ENCODE data around the gene PNMA6A.
"Not testable (repeated sequence)": the region's sequence is repeated elsewhere in the genome, so short reads cannot be mapped to it uniquely, and the experiment has no call there.

Gene PNMA6A

DNA sequence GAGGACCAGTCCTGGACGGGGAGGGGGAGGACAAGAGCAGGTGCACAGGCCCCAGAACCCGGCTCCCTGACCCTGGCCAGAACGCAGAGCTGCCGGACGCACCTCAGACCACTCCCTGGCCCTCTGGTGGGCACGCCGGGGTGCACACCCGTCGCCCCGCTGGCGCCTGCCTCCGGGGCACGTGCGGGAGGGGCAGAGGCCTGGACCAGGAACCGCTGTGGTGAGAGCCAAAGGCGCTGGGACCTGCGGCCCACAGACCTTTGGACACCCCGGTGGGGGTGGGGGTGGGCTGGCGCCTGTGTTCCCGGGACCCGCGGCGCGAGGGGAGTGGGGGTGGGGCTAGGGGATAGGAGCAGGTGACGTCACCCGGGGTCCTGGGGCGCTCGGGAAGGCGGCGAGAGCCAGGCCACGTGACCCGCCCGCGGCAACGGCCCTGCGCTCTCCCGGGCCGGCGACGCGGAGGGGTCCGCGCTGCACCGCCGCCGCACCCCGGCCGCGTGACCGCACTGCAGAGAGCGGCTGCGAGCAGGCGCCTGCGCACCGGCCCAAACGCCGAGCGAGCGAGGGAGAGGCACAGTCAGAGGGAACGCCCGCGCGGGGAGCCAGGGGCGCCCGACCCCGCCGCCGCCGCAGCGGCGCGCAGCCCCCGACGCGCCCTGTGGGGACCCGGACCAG lies at the start of gene PNMA6A:
PNMA6A (plus strand) TSS at position 546 of the 675 bp plus-strand sequence. CDS start 609 bp downstream, outside the sequence.
- DNase-seq: not testable (repeated sequence)

DNA sequence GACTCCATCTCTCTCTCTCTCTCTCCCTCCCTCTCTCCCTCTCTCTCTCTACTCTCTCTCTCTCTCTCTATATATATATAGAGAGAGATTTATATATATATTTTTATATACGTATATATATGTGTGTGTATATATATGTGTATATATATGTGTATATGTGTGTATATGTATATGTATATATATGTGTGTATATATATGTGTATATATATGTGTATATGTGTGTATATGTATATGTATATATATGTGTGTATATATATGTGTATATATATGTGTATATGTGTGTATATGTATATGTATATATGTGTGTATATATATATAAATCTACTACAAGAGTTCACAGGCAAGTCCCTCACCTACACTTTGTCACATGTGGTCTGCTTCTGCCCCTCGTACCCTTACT lies 45.8 kb upstream of the PNMA6A start:
- DNase-seq: not testable (repeated sequence)

DNA sequence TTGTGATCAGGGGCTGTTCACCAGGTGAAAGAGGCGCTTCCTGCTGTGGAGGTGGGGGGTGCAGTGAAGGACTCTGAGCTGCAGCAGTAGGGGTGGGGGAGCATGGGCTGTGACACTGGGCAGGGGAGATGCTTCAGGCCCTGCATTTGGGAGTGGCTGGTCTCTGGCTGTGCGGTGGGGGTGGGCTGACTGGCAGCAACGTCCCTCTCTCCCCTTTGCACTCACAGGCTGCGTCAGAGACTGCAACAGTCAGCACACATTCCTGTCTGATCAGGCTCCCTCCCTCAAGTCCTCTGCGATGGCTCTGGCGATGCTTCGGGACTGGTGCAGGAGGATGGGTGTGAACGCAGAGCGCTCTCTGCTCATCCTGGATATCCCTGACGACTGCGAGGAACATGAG lies 43.8 kb upstream of the PNMA6A start:
- DNase-seq: not testable (repeated sequence)

DNA sequence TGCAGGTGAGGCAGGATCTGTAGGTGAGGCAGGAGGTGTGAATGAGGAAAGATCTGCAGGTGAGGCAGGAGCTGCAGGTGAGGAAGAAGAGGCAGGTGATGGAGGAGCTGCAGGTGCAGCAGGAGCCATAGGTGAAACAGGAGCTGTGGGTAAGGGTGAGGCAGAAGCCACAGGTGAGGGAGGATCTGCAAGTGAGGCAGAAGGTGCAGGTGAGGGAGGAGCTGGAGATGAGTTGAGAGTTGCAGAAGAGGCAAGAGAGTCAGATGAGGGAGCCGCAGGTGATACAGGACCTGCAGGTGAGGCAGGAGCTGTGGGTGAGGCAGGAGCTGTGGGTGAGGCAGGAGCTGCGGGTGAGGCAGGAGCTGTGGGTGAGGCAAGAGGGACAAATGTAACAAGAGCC lies 43.1 kb upstream of the PNMA6A start:
- no peak for DNase-seq

DNA sequence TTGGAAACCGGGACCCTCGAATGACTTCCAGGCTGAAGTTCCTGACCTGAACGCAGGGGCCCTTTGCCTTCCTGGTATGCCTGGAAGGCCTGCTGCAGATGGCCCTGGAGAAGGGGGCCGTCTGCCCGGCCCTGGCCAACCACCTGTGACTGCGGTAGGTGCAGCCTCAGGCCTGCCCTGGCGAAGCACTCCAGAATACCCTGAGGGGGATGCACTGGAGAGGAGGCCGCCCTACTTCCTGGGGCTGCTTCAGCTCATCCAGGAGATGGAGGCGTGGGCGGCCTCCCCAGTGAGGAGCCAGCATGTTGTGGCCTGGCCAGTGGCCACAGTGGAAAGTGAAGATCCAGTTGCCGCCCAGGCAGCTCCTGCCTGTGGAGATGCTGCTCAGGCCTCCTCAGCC lies 42.4 kb upstream of the PNMA6A start:
- DNase-seq: no peak

DNA sequence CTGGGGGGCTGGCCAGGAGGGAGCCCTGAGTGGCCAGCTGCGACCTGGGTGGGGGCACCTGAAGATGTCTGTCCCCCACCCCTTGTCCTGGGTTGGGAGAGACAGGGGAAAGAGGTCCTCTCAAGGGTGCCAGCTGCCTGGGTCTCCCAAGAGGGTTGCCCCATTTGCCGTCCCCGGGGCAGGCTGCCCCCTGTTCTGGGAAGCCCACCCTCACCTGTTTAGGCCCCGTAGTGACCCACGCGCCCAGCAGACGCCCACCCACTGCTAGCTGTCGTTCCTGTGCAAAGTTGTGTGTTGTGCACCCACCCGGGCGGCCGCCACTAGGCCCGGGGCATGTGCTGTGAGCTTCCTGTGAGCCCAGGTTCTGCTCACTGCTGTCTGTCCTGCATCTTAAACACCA lies 41.5 kb upstream of the PNMA6A start:
- no peak for DNase-seq

DNA sequence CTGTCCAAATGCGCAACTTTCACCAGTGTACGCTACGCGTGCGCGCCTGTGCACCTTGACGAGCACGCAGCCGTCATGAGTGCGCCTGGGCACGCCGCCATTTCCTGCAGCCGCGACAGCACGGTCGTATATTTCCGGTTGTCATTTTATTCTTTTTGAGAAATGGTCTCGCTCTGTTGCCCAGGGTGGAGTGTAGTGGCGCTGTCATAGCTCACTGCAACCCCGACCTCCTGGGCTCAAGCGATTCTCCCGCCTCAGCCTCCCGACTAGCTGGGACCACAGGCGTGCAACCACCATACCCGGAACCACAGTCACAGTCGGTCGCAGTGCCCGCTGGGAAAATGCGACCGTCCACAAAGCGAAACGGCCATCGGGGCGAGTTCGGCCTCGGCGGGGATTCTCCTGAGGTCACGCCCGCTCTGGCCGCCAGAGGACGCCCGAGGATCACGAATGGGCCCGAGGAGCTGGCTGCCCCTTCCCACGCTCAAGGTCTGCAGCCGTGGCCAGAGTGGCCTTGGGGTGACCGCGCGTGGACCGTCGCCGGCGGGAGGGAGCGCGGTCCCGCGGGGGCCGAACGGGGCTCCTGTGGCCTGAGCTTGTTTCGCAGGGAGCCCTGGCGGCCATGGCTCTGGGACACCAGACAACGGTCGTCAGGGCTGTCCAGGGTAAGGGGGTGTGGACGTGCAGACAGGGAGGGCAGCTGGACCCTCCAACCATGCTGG lies 39.7 kb upstream of the PNMA6A start:
- DNase-seq: peak; percentile 21 to 59

DNA sequence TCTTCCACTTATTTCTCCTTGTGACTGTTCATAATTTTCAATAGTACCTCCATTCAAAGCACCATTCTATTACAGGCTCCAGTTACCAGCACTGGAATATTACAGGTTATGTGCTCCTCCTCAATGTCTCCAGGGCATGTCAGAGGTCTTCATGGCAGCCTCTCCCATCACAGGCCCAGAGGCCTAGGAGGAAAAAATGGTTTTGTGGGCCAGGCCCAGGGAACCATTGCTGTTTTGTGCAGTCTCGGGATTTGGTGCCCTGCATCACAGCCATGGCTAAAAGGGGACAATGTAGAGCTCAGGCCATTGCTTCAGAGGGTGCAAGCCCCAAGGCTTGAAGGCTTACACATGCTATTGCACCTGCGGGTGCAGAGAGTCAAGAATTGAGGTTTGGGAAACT lies 23.2 kb upstream of the PNMA6A start:
- DNase-seq: no peak

DNA sequence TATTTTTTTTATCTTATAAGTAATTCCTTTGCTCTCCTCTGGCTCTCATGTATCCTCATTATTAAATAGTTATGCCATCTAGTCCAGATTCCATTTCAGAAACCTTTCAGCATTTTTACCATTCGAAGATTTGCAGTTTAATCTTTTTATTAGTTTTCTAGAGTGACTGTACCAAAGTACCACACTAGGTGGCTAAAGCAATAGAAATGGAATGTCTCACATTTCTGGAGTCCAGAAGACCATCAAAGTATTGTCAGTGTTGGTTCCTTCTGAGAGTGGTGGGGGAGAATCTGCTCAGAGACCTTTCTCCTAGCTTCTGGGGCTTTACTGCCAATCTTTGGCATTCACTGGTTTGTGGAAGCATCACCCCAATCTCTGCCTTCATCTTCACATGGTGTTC lies 19.7 kb upstream of the PNMA6A start:
- peak in 1 of 2 experiments; percentile 1 for DNase-seq

DNA sequence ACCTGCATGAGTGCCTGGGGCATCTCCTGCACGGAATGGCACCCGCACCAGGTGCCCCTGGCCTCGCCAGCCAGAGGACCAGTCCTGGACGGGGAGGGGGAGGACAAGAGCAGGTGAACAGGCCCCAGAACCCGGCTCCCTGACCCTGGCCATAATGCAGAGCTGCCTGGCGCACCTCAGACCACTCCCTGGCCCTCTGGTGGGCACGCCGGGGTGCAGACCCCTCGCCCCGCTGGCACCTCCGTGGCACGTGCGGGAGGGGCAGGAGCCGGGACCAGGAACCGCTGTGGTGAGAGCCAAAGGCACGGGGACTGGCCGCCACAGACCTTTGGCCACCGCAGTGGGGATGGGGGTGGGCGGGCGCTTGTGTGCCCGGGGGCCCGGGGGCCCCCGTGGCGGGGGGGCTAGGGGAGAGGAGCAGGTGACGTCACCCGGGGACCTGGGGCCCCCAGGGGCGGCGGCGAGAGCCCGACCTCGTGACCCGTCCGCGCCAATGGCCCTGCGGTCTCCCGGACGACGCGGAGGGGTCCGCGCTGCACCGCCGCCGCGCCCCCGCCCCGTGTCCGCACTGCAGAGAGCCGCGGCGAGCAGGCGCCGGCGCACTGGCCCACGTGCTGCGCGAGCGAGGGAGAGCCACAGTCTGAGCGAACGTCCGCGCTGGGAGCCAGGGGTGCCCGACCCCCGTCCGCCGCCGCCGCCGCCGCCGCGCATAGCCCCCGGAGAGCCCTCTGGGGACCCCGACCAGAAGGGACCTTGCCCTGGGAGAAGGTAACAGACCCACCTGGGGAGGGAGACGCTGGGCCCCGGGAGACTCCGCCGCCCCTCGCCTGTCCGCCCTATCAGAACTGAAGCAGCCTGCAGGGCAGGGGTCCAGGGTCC lies 16.1 kb upstream of the PNMA6A start, which contains the start of gene PNMA3:
PNMA3 (plus strand) TSS at position 600 of the 879 bp plus-strand sequence. CDS start 586 bp downstream, outside the sequence.
- DNase-seq: no peak

DNA sequence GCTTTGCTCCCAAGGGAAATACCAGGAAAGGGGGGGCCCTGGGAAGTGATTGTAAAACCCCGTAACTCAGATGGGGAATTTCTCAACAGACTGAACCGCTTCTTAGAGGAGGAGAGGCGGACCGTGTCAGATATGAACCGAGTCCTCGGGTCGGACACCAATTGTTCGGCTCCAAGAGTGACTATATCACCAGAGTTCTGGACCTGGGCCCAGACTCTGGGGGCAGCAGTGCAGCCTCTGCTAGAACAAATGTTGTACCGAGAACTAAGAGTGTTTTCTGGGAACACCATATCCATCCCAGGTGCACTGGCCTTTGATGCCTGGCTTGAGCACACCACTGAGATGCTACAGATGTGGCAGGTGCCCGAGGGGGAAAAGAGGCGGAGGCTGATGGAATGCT lies 15.0 kb upstream of the PNMA6A start:
- no peak for DNase-seq

DNA sequence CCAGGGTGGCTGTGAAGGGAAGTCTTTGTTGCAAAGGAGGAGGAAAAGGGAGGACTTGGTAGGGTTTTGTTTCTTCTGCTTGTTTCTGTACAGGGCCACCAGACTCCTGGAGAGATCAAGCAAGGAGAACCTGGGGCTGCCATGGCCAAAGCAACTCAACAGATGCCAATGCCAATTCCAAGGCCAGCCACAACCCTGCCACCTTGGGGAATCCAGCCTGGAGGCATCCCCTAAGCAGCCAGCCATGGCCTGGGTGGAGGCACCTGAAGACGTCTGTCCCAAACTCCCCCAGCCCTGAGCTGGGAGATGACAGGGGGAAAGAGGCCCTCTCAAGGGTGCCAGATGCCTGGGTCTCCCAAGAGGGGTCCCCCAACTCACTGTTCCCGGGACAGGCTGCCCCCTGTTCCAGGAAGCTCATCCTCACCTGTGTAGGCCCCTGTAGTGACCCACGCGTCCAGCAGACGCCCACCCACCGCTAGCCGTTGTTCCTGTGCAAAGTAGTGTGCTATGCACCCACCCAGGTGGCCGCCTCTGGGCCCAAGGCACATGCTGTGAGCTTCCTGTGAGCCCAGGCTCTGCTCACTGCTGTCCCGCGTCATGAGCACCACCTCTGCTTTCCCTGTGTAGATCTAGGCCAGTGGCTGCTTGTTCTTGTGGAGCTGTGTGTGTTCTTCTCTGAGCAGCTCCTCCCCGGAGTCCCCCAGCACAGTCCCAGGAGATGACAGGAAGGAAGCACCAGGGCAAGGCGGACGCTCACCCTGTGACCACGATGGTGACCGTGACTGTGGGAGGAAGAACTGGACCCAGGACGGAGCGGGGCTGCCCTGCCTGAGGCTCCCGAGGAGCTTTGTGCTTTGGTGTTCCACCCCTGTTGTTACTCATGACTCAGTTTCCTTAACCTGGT lies 12.8 kb upstream of the PNMA6A start:
- DNase-seq: no peak

DNA sequence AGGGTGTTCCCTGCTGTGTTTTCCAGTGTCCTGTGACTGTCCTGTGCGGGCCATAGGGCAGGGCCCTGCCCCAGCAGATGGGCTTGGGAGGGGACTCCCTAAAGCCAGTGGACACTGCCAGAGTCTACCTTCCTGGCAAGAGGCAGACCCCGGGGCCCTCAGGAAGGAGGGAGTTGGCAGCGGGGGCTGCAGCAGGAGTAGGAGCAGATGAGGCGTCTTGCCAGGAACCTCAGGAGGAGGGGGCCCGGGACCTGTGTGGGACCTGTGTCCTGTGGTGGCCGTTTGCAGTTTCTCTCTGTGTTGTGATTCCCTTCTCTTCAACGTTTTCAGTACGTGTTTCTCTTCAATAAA lies 12.2 kb upstream of the PNMA6A start:
- DNase-seq: no peak

DNA sequence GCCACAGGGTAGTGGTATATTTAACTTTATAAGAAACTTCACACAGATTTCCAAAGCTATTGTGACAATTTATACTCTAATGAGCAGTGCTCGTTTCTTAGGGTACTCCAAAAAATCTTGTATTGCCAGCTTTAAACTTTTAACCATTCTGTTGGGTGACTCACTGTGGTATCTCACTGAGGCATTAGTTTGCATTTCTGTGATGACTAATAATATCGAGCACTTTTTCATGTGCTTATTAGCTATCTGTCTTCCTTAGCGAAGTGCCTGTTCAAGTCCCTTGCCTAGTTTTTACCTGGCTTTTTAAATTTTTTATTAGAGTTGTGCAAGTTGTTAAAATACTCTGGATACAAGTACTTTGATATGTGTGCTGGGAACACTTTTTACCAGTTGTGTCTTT lies 10.5 kb upstream of the PNMA6A start:
- no peak for DNase-seq

DNA sequence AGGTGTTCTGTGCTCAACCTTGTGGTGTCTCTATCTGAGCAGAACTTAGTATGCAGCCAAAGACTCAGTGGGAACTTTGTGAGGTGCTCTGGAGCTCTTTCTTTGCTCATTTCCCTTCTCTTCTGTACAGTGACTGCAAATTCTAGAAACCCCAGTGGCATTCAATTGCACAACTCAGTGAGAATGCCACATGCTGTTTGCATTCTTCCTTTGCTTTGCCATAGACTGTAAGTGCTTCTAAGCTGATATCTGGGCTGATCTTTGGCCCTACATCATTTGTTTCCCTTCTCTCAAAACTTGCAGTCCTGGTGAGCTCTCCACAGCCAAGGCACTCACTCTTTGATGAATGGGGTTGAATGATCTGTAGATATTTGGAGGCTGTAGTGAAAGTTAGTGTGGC lies 8.9 kb upstream of the PNMA6A start:
- DNase-seq: no peak

DNA sequence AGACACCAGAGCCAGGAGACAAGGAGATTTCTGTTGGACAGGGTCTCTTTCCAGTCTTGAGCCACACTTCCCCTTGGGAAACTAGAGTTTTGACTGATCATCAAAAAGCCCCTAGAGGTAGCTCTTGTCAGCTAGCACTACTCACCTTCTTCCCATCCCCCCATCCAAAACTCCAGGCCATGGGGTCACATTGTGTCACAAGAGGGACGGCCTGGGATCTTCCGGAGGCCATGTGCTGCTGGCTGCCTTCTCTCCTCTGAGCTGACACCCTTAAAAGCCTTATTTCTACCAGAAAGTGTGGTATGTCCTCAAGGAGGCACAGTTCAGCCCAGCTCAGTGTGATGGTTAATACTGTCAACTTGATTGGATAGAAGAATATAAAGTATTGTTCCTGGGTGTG lies 8.2 kb upstream of the PNMA6A start:
- no peak for DNase-seq

DNA sequence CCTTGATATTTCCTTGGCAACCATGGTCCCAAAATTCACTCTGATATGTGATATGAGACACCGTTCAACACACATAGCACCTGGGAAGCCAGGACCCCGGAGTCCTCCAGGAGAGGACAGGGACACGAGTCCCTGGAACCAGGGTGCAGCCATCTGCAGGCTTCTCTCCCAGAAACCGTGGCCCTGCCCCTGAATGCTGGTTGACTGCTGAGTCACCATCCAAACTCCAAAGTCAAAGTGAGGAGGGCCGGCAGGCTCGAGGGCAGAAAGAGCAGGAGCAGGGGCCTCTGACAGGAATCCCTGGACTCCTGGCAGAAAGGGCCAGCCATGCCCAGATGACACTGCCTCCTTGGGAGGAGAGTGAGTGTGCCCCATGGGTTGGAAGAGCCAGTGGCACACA lies 6.9 kb upstream of the PNMA6A start:
- no peak for DNase-seq

DNA sequence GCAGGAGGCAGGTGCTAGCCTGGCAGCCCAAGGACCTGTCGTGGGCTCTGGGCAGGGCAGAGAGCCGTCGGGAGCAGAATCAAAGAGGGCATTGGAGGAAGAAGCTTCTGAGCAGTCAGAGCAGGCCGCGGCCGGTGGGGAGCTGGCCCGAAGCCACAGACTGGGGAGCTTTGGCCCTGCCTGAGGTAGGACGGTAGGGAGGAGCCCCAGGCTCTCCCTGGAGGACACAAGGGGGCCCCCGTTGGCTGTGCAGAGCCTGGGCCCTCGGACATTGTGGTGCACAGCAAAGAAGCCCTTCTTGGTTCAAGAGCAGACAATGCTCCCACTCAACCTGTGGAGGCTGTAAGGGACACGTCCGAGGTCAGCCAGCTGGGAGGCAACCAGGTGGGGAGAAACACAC lies 5.9 kb upstream of the PNMA6A start:
- not testable (repeated sequence) for DNase-seq

DNA sequence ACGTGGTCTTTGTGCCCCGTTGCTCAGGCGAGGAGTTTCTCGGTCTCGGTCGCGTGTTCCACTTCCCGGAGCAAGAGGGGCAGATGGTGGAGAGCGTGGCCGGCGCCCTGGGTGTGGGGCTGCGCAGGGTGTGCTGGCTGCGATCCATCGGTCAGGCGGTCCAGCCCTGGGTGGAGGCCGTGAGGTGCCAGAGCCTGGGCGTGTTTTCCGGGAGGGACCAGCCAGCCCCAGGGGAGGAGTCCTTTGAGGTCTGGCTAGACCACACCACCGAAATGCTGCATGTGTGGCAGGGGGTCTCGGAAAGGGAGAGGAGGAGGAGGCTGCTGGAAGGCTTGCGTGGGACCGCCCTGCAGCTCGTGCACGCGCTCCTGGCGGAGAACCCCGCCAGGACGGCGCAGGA lies 1.1 kb downstream of the PNMA6A start:
- not testable (repeated sequence) for DNase-seq

DNA sequence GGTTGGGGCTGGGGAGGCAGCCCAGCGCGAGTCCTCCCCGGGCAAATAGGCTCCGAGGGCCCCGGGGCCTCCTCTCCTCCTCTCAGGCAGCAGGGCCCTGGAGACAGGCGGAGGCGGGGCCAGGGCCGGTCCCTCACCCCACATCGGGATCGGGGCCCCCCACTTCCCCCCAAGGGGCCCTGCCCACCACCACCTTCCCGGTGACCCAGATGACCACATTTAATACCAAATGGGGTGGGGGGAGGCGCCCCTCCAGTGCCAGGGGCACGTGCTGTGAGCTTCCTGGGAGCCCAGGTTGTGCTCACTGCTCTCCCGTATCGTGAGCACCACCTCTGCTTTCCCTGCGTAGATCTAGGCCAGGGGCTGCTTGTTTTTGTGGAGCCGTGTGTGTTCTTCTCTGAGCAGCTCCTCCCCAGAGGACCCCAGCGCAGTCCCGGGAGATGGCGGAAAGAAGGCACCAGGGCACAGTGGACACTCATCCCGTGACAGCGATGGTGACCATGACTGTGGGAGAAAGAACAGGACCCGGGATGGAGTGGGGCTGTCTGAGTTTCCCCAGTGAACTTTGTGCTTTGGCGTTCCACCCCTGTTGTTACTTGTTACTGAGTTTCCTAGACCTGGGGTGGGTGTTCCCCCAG lies 2.1 kb downstream of the PNMA6A start:
- DNase-seq: no peak

DNA sequence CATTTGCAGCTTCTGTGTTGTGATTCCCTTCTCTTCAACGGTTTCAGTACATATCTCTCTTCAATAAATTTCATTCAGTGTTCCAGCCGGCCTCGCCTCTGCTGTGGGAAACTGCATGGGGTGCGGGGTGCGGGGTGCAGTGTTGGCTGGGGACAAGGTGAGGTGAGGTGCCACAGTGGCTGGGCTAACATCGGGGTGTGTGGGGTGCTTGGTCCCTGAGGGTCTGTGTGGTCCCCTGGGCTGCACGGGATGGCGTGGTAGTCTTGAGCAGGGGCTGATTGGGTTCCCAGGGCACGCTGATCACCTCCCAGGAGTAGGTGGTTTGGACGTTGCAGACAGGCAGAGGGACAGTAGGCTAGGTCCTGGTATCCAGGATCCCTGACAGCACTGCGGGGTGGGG lies 2.7 kb downstream of the PNMA6A start:
- DNase-seq: no peak

DNA sequence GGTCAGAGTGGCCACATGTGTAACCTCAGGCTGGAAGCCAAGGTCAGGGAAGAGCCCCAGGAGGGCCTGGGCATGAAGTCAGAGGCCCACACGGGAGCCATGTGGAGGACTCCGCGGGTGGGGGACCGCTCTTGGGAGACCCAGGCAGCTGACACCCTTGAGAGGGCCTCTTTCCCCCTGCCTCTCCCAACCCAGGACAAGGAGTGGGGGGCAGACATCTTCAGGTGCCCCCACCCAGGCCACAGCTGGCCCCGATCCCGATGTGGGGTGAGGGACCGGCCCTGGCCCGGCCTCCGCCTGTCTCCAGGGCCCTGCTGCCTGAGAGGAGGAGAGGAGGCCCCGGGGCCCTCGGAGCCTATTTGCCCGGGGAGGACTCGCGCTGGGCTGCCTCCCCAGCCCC lies 3.1 kb downstream of the PNMA6A start:
- DNase-seq: no peak
